HFFc6 (cell line): Measurements from ENCODE around the gene PELI2. TPM values are rescaled to one million over a fixed set of nuclear protein-coding genes. Genes with fewer than 3 reads are reported as not detected.

Experiments
- DNase-seq: peaks from one replicate; pipeline ENCODE4 v3.0.0-alpha.2; 2018
- H3K27ac Mint-ChIP-seq: 2 replicates; pipeline ENCODE4 v1.8.0; 2020; ENCODE audit warnings: mild to moderate bottlenecking, mixed read lengths
- H3K27me3 Mint-ChIP-seq: 2 replicates; pipeline ENCODE4 v1.8.0; 2021; ENCODE audit warnings: mild to moderate bottlenecking, moderate library complexity, mixed read lengths; ENCODE audit not compliant: insufficient read depth
- H3K36me3 Mint-ChIP-seq: 2 replicates; pipeline ENCODE4 v1.8.0; 2021; ENCODE audit warnings: low read depth, mixed read lengths
- H3K4me1 Mint-ChIP-seq: 2 replicates; pipeline ENCODE4 v1.8.0; 2020; ENCODE audit warnings: low read depth, mixed read lengths
- H3K4me3 Mint-ChIP-seq: 2 replicates; pipeline ENCODE4 v1.8.0; 2020; ENCODE audit warnings: mild to moderate bottlenecking, moderate library complexity, mixed read lengths
- H3K9me3 Mint-ChIP-seq: 2 replicates; pipeline ENCODE4 v1.8.0; 2020; ENCODE audit warnings: mild to moderate bottlenecking, mixed read lengths
- CTCF ChIP-seq: fragments of 200-600 bp; sonication (generic); IDR thresholded peaks from 2 replicates; pipeline ENCODE4 v1.5.0; 2021; ENCODE audit warnings: antibody characterized with exemption, mild to moderate bottlenecking
- total RNA-seq, 6 experiments: library from RNA; stranded (reverse); fragmentation: NEBNext Ultra II Directional; extraction: Animal tissue kit (Norgen Biotek cat#: 25700); gene quantifications; 2 replicates in 1 of 6; 3 replicates in 5 of 6; pipeline ENCODE4 v1.2.3, GENCODE V29; 2021

PELI2 gene
- total RNA-seq, 6 experiments from 2014 or later: 0.69 to 5.9 (median 4.6) TPM

- Mint-ChIP-seq H3K4me3 (no peak overlapping the region), H3K4me1 (peaks cover 5% of the 10 kb centered on the region; the same call in 1 of the 2 replicates), H3K27ac (no peak overlapping the region), H3K36me3 (no peaks in the 10 kb centered on the region), H3K9me3 (no peaks in the 10 kb centered on the region), H3K27me3 (peaks cover 15% of the 10 kb centered on the region)
- no peak for TF ChIP-seq CTCF
- DNase-seq: no peak
These were observed 10.2 kb upstream of the PELI2 start for GRCh38 chr14:56108057-56108456.

- Mint-ChIP-seq H3K4me3 (no peak overlapping the region), H3K27ac (no peak overlapping the region), H3K4me1 (0 out of 2 replicates have a peak, but pooled peaks cover 4% of the 10 kb centered on the region), H3K27me3 (peaks cover 17% of the 10 kb centered on the region), H3K36me3 (no peaks in the 10 kb centered on the region), H3K9me3 (no peaks in the 10 kb centered on the region)
- no peak for TF ChIP-seq CTCF
- DNase-seq: no peak
These were observed 5.4 kb upstream of the PELI2 start for GRCh38 chr14:56112781-56113180.

- Mint-ChIP-seq H3K36me3 (no peaks in the 10 kb centered on the region), H3K4me1 (peaks cover 16% of the 10 kb centered on the region), H3K27me3 (peaks cover 16% of the 10 kb centered on the region), H3K4me3 (no peak overlapping the region), H3K9me3 (no peaks in the 10 kb centered on the region), H3K27ac (no peak overlapping the region)
- TF ChIP-seq CTCF: no peak
- no peak for DNase-seq
These were observed 2.8 kb upstream of the PELI2 start for GRCh38 chr14:56115334-56115870.

DNA sequence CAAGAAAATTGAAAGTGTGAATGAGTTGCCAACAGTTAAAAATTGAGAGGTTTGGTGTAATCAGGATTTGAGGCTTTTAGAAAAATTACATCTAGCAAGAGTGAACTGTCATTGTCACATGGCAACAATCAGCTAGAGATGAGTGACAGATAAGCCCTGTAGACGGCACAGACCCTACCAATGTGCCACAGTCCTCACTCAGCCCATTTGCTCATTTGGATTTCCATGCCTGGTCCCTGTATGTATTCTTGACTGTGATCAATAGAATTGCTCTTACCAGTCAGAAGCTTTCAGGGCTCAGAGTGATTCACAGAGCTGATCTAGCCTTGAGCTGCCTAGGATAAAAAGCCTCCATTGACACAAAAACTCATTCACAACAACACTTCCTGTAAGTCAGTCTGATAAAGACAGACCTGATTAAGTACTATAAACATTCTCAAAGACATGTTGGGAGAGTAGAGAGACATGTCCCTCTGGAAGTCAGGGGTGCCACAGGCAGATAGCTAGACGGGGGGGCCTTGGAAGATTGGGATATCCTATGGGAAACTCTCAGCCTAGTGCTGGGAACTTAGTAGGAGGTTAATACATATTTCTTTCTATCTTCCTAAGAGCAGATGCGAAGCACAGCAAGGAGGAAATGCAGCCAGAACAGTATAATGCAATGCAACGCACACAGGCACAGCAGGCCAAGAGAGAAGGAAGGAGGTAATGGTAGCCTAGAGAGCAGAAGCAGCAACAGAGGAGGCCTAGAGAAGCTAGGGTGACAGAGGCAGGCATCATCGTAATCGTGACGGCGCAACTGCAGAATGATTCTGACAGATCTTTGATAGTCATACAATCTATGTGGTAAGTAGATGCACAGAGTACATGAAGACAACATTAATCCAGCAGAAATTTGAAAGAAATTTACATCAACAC lies 2.0 kb upstream of the PELI2 start:
- TF ChIP-seq CTCF: no peak
- DNase-seq: no peak
- no peak overlapping the region for H3K4me3 Mint-ChIP-seq
- H3K36me3 Mint-ChIP-seq: no peaks in the 10 kb centered on the region
- H3K9me3 Mint-ChIP-seq: no peaks in the 10 kb centered on the region
- H3K27ac Mint-ChIP-seq: no peak overlapping the region
- H3K4me1 Mint-ChIP-seq: peaks cover 25% of the 10 kb centered on the region
- peaks cover 11% of the 10 kb centered on the region for H3K27me3 Mint-ChIP-seq

GRCh38 chr14:56118611-56119181 lies 485 bp downstream of the PELI2 start:
- DNase-seq: no peak
- peaks cover 2% of the 10 kb centered on the region; the same call in 1 of the 2 replicates for H3K27me3 Mint-ChIP-seq

More at GRCh38 chr14:56118611-56119181, 485 bp downstream of the PELI2 start:
- H3K4me3 Mint-ChIP-seq: peak overlapping the region; percentile 88; the same call in 1 of the 2 replicates
- H3K36me3 Mint-ChIP-seq: no peaks in the 10 kb centered on the region
- no peak overlapping the region for H3K27ac Mint-ChIP-seq
- TF ChIP-seq CTCF: no peak
- peaks cover 39% of the 10 kb centered on the region for H3K4me1 Mint-ChIP-seq
- H3K9me3 Mint-ChIP-seq: no peaks in the 10 kb centered on the region
